Panc1 (cell line): ENCODE results near the gene ABHD2. TPM values are rescaled to one million over a fixed set of nuclear protein-coding genes. Genes with fewer than 3 reads are reported as not detected.

Experiments used
- ATAC-seq: fragments of 200-7000 bp; cut with Tn5 transposase; 2 replicates; pipeline ENCODE4 v1.9.1; 2020; ENCODE audit warnings: mild to moderate bottlenecking, moderate library complexity
- BruUV-seq: library from RNA; stranded (reverse); fragments of 400-500 nt; replicated peaks from 2 replicates; lab custom pipeline; 2021; lab: Mats Ljungman, UMichigan
- CTCF ChIA-PET: fragments of 300-600 bp; sonication (Branson Sonifier 250); formaldehyde crosslinking; loops from one replicate; lab custom pipeline; 2022; ENCODE audit warnings: antibody characterized with exemption; lab: Charles Lee
- POLR2A ChIA-PET: fragments of 300-600 bp; sonication (Branson Sonifier 250); formaldehyde crosslinking; loops from one replicate; lab custom pipeline; 2022; ENCODE audit warnings: antibody characterized with exemption; lab: Charles Lee
- DNase-seq: peaks from one replicate; pipeline ENCODE4 v3.0.0-alpha.2; 2010; ENCODE audit warnings: low read depth, low spot score
- H3K27ac ChIP-seq: 2 replicates; pipeline ENCODE4 v1.5.1; 2011; ENCODE audit warnings: mild to moderate bottlenecking, low read length, inconsistent platforms
- H3K27me3 ChIP-seq: fragments of 200-500 bp; sonication (Bioruptor generic); 2 replicates; pipeline ENCODE4 v1.6.0; 2014; ENCODE audit warnings: low read length, inconsistent platforms; ENCODE audit not compliant: control insufficient read depth, insufficient read depth
- H3K36me3 ChIP-seq: fragments of 200-500 bp; sonication (Bioruptor generic); 2 replicates; pipeline ENCODE4 v1.5.1; 2014; ENCODE audit warnings: inconsistent platforms, mild to moderate bottlenecking, low read length, moderate library complexity; ENCODE audit not compliant: control insufficient read depth, insufficient read depth
- H3K4me1 ChIP-seq: 2 replicates; pipeline ENCODE4 v1.5.1; 2011; ENCODE audit warnings: inconsistent platforms, mild to moderate bottlenecking, low read length, moderate library complexity; ENCODE audit not compliant: control insufficient read depth, insufficient read depth
- H3K4me3 ChIP-seq, 2 experiments: 2 replicates each; pipeline ENCODE4 v1.5.1; 2011 to 2012; ENCODE audit warnings: low read depth in 2 of 2, low read length in 2 of 2, mild to moderate bottlenecking in 2 of 2, inconsistent platforms in 1 of 2, moderate library complexity in 1 of 2
- H3K9me3 ChIP-seq: fragments of 200-500 bp; sonication (Bioruptor generic); 2 replicates; pipeline ENCODE4 v1.5.1; 2014; ENCODE audit warnings: low read depth, mild to moderate bottlenecking, inconsistent platforms, low read length, moderate library complexity; ENCODE audit not compliant: control insufficient read depth, insufficient read depth
- CTCF ChIP-seq: fragments of 450-650 bp; IDR thresholded peaks from 2 replicates; pipeline ENCODE4 v1.5.1; 2017; ENCODE audit warnings: mild to moderate bottlenecking
- POLR2AphosphoS5 ChIP-seq: IDR thresholded peaks from 2 replicates; pipeline ENCODE4 v1.6.1; 2012; ENCODE audit warnings: mild to moderate bottlenecking, low read depth, low read length, moderate library complexity
- REST ChIP-seq, 2 experiments: IDR thresholded peaks; 2 replicates each; pipeline ENCODE4 v1.6.1; 2011 to 2012; ENCODE audit warnings: low read depth in 2 of 2, control low read depth in 1 of 2, low read length in 1 of 2, mild to moderate bottlenecking in 1 of 2, moderate library complexity in 1 of 2; ENCODE audit not compliant: insufficient read depth in 1 of 2
- SIN3A ChIP-seq: IDR thresholded peaks from 2 replicates; pipeline ENCODE4 v1.6.1; 2012; ENCODE audit warnings: low read depth, mild to moderate bottlenecking, low read length, moderate library complexity, borderline replicate concordance; ENCODE audit not compliant: insufficient read depth
- TCF7L2 ChIP-seq: IDR thresholded peaks from 2 replicates; pipeline ENCODE4 v1.6.1; 2011; ENCODE audit warnings: mild to moderate bottlenecking, low read depth, low read length, inconsistent platforms
- in situ Hi-C: cut with HindIII; loops from 2 replicates; pipeline ENCODE4 v1.10.0; 2016; ENCODE audit warnings: low sequenced_read_pairs, low pct_unique_long_range_greater_than_20kb
- intact Hi-C: fragments of 100-400 bp; cut with micrococcal nuclease; formaldehyde crosslinking; loops from one replicate; pipeline ENCODE4 v1.10.0; 2022; ENCODE audit not compliant: unreplicated experiment
- total RNA-seq: library from RNA; stranded (reverse); gene quantifications from one replicate; pipeline ENCODE4 v1.2.1, GENCODE V29; 2021; ENCODE audit not compliant: unreplicated experiment

Gene ABHD2
- total RNA-seq, 1 experiment from 2014 or later: 95.0 TPM

GRCh38 chr15:89136078-89136806 is 48.0 kb downstream of the ABHD2 start:
- intact Hi-C loops (no loop called here), in situ Hi-C loops (no loop called here)
- H3K27me3 ChIP-seq: no peaks in the 10 kb centered on the region
- DNase-seq (no peak), ATAC-seq (no peak)
- TF ChIP-seq SIN3A (no peak), CTCF (no peak), REST (IDR thresholded peaks at IDR 0.05; ENCODE audit: insufficient read depth in 1 of 2, low read depth in 2 of 2, low read length in 1 of 2) (no peak), TCF7L2 (no peak), POLR2AphosphoS5 (no peak)
- no peaks in the 10 kb centered on the region for H3K36me3 ChIP-seq
- no peaks in the 10 kb centered on the region for H3K9me3 ChIP-seq
- no peak overlapping the region for H3K4me3 ChIP-seq
- BruUV-seq: no TSS peak
- CTCF ChIA-PET: no interaction called here
- peaks cover 24% of the 10 kb centered on the region for H3K4me1 ChIP-seq
- H3K27ac ChIP-seq: no peak overlapping the region
- POLR2A ChIA-PET: no interaction called here

GRCh38 chr15:89136818-89137772 is 48.8 kb downstream of the ABHD2 start:
- intact Hi-C loops (no loop called here), in situ Hi-C loops (no loop called here)

More at GRCh38 chr15:89136818-89137772, 48.8 kb downstream of the ABHD2 start:
- no peak for TF ChIP-seq POLR2AphosphoS5
- no peak for TF ChIP-seq CTCF
- no peak for TF ChIP-seq REST (IDR thresholded peaks at IDR 0.05; ENCODE audit: insufficient read depth in 1 of 2, low read depth in 2 of 2, low read length in 1 of 2)
- TF ChIP-seq SIN3A: no peak
- no peak for TF ChIP-seq TCF7L2
- ATAC-seq: no peak
- Histone ChIP-seq H3K27me3 (no peaks in the 10 kb centered on the region), H3K36me3 (no peaks in the 10 kb centered on the region), H3K4me3 (no peak overlapping the region), H3K27ac (no peak overlapping the region), H3K9me3 (no peaks in the 10 kb centered on the region), H3K4me1 (peaks cover 24% of the 10 kb centered on the region)
- no peak for DNase-seq
- CTCF ChIA-PET: no interaction called here
- no TSS peak for BruUV-seq
- POLR2A ChIA-PET: no interaction called here
